CD4-positive, alpha-beta T cell treated with Interleukin-15 for 1 hour (primary cell): ENCODE results near the gene UCP3.

ENCODE experiments used
- DNase-seq: peaks from one replicate; pipeline ENCODE4 v3.0.0-alpha.2; 2020

UCP3 gene

GRCh38 chr11:74017631-74018030 is 8.7 kb upstream of the UCP3 start:
- DNase-seq, result no peak

GRCh38 chr11:74015919-74016684 is 7.2 kb upstream of the UCP3 start:
- DNase-seq, result no peak

- DNase-seq, result no peak
Measured at GRCh38 chr11:74014880-74015279, 6.0 kb upstream of the UCP3 start.

DNA sequence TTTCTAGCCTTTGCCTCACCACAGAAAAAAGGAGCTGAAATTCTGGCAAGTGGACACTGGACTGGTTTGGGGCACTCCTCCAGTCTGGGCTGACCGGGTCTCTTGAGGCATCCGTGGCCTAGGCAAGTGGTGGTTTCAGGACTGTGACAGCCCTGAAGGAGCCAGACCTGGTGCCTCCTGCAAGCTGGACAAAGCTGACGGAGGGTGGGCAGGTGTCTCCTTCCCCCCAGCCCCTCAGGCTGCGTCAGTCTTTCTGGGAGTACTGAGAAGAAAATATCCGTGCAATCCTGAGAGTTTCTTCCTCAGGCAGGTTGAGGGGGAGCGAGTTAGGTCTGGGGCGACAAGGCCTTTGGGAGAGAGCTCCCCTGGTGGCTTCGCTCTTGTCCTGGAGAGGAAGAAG is 4.3 kb upstream of the UCP3 start:
- no peak for DNase-seq

DNA sequence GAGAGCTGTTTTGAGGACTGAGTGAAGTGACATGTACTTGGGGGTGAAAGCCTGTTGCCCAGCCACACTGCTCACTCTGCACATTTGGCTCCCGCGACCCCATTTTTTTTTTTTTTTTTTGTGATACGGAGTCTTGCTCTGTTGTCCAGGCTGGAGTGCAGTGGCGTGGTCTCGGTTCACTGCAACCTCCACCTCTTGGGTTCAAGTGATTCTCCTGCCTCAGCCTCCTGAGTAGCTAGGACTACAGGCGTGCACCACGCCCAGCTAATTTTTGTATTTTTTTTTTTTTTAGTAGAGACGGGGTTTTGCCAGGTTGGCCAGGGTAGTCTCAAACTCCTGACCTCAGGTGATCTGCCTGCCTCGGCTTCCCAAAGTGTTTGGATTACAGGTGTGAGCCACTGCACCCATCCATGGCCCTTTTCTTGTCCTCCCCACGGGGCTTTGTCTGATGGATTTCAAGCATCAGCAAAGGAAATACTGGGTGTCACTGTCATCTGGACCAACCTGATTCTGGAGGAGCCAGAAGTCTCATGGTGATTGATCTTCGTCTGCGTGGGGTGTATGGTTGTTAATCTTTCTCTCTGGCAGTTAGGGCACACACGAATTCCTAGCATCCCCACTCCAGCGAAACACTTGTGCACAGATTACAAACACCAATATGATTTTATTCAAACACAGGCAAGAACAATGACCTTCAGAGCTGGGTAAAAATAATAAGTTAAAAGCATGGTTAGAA is 3.4 kb upstream of the UCP3 start:
- DNase-seq, result peak; percentile 47

DNA sequence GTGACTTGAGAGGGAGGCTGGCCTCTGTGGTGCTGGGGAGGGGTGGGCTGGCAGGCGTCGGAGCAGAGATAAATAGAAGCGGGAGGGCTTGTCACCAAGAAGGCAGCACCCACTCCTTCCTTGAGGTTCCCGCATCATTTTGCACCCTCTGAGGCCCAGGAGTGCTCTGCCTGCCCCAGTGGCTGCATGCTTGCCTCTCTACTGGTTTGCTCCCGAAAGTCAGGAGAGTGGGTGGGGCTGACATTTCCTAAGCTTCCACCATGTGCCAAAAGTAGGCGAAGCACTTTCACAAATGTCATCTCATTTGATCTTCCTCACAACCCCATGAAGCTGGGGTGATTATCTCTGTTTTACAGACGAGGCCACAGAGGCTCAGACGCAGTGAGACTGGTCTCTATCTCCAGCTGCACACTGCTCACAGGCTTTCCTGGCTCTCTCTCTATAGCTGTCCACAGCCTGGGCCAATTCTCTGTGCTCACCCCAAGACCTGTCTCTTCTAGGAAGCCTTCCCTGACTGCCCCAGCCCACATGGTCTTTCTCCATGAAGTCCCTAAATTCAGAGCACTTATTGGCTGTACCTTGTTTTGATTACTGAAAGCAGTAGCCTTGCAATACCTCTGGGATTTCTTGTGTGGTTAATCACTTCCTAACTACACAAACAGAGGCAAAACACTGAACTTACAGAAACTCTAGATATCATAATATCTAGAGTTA is 2.6 kb upstream of the UCP3 start:
- DNase-seq, result peak; percentile 75

- no peak for DNase-seq
Measured at GRCh38 chr11:74010306-74011300, 1.7 kb upstream of the UCP3 start.

DNA sequence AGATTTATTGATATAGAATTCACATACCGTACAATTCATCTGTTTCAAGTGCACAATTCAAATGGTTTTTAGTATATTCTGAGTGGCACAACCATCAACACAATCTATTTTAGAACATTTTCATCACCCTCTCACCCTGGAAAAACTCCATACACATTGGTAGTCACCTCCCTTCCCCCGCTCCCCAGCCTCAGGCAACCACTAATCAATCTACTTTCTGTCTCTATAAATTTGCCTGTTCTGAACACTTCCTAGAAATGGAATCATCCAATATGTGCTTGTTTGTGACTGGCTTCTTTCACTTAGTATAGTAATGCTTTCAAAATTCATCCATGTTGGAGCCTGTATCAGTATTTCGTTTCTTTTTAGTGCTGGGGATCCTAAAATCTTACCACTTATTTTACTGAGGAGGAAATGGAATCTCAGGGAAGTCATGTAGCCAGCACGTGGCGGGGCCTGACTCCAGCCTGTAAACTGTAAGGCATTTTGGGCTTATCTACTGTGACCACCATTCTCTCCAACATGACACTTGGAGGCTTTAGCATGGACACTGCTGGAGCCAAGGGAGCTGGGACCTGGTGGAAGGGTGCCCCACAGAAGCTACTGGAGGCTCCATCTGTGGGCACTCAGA is 905 bp upstream of the UCP3 start:
- no peak for DNase-seq

GRCh38 chr11:74009230-74009547 is 304 bp upstream of the UCP3 start:
- no peak for DNase-seq

- DNase-seq, result no peak
Measured at GRCh38 chr11:74007691-74008372, 1.1 kb downstream of the UCP3 start.

DNA sequence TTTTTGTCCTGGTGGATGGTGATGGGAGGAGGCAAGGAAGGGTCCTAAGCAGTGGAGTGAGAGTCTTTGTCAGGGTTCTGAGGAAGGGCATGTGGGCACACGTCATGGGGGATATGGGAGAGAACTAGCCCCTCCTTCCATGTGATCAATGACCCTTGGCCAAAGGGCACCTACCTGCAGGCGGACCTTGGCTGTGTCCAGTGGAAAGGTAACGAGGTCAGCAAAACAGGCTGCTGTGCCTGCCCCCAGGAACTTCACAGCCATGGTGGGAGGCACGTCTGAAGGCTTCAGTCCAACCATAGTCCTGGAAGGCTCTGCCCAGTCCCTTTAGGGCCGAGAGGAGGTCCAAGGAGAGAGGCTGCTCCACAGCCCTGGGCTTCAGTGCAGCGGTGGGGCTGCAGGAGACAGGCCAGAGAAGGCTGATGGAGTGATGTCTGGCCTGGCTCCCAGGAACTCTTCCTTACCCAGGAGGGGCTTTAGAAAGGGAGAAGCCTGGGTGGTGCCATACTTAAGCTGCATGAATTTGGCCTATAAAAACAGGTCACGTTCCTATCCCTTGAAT is 2.1 kb downstream of the UCP3 start:
- DNase-seq, result no peak

GRCh38 chr11:74005721-74006517 is 3.0 kb downstream of the UCP3 start:
- DNase-seq, result no peak

- DNase-seq, result peak; percentile 90
Measured at GRCh38 chr11:74004759-74005615, 3.9 kb downstream of the UCP3 start.

DNA sequence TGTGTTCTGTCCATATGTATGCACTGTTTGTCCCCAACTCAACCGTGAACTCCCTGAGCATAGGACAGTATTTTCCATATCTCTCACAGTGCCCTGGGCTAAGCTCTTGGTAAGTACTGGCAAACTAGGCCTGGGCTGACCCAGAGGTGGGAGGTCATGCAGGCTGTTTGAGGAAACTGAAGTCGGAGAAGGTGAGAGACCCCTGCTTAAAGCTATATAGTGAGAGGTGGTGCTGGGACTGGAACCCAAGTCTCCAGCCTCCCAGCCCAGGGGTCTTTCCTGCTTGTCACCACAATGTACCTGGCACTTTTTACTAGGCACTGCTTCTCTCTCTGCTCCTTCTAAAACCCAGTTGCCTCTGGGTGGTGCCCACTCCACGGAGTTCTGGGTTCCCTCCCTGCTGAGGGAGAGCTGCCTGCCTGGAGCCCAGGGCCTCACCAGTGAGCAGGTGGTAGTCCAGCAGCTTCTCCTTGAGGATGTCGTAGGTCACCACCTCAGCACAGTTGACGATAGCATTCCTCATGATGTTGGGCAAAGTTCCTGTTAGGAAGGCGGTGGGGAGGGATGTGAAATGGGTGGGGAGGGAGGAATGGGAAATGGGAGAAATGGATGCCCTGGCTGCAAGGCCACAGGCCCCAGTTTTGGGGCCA is 4.7 kb downstream of the UCP3 start:
- no peak for DNase-seq

DNA sequence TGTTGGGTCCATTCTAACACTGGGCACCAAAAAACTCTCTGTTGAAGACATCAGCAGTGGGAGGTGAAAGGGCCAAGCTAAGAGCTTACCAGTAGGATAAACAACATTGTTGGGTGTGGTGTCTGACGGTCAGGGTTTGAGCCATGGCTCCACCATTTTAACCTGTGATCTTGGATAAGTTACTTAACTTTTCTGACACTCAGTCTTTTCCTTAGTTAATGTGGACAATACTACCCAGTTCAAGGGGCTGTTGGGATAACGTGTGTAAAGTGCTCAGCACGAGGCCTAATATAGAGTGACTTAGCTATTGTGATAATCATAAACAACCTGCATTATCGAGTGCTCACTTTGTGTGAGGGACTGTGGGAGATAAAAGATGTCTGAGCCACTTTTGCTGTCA is 6.1 kb downstream of the UCP3 start:
- no peak for DNase-seq

GRCh38 chr11:74001822-74002286 is 7.0 kb downstream of the UCP3 start:
- no peak for DNase-seq

- no peak for DNase-seq
Measured at GRCh38 chr11:74000307-74001133, 8.4 kb downstream of the UCP3 start.
